ENCODE results near the gene ESAM.

Gene ESAM

GRCh38 chr11:124762105-124762623 is at the start of gene ESAM:
Gene ESAM, minus strand, starts transcription at chr11:124762290. Its CDS starts 136 bp downstream, at chr11:124762154.
- DNase-seq (ENCODE audit: low read depth), result no peak

- DNase-seq (ENCODE audit: low read depth), result no peak
These were observed 49.5 kb upstream of the ESAM start for GRCh38 chr11:124811399-124812125.

GRCh38 chr11:124807660-124808270 is 45.7 kb upstream of the ESAM start:
- DNase-seq (ENCODE audit: low read depth), result no peak

GRCh38 chr11:124807201-124807600 is 45.1 kb upstream of the ESAM start:
- DNase-seq (ENCODE audit: low read depth), result no peak

- DNase-seq (ENCODE audit: low read depth), result no peak
These were observed 42.8 kb upstream of the ESAM start for GRCh38 chr11:124804884-124805283.

GRCh38 chr11:124801636-124802312 is 39.7 kb upstream of the ESAM start:
- DNase-seq (ENCODE audit: low read depth), result no peak

- no peak for DNase-seq (ENCODE audit: low read depth)
These were observed 38.9 kb upstream of the ESAM start for GRCh38 chr11:124801014-124801413.

GRCh38 chr11:124800226-124800929 is 38.3 kb upstream of the ESAM start, which contains the start of gene MSANTD2:
Gene MSANTD2, minus strand, starts transcription at chr11:124800406. Its CDS starts 26 bp downstream, at chr11:124800380.
- DNase-seq (ENCODE audit: low read depth), result no peak

GRCh38 chr11:124799348-124800225 is 37.5 kb upstream of the ESAM start:
- DNase-seq (ENCODE audit: low read depth), result no peak

GRCh38 chr11:124798991-124799347 is 36.9 kb upstream of the ESAM start:
- no peak for DNase-seq (ENCODE audit: low read depth)

- DNase-seq (ENCODE audit: low read depth), result no peak
These were observed 34.2 kb upstream of the ESAM start for GRCh38 chr11:124796312-124796711.

GRCh38 chr11:124793466-124794278 is 31.6 kb upstream of the ESAM start:
- no peak for DNase-seq (ENCODE audit: low read depth)

GRCh38 chr11:124791626-124792341 is 29.7 kb upstream of the ESAM start:
- DNase-seq (ENCODE audit: low read depth), result no peak

- DNase-seq (ENCODE audit: low read depth), result no peak
These were observed 26.4 kb upstream of the ESAM start for GRCh38 chr11:124788521-124788920.

GRCh38 chr11:124784051-124784450 is 22.0 kb upstream of the ESAM start:
- no peak for DNase-seq (ENCODE audit: low read depth)

GRCh38 chr11:124783002-124783401 is 20.9 kb upstream of the ESAM start:
- DNase-seq (ENCODE audit: low read depth), result no peak

GRCh38 chr11:124779568-124779967 is 17.5 kb upstream of the ESAM start:
- DNase-seq (ENCODE audit: low read depth), result no peak

GRCh38 chr11:124778281-124778680 is 16.2 kb upstream of the ESAM start:
- DNase-seq (ENCODE audit: low read depth), result no peak

- DNase-seq (ENCODE audit: low read depth), result no peak
These were observed 15.0 kb upstream of the ESAM start for GRCh38 chr11:124776865-124777645.
